Smooth muscle cell (in vitro differentiated cells): ENCODE measurements around the gene SLC12A8. TPM values are rescaled to one million over a fixed set of nuclear protein-coding genes. Genes with fewer than 3 reads are reported as not detected.

Experiments used
- DNase-seq: peaks from one replicate; lab custom pipeline; 2025; ENCODE audit not compliant: unreplicated experiment; lab: John Stamatoyannopoulos, UW
- H2AFZ ChIP-seq: fragments of 200-600 bp; sonication (generic); 2 replicates; pipeline ENCODE4 v1.6.0; 2016; ENCODE audit warnings: antibody characterized with exemption, low read depth, mild to moderate bottlenecking
- H3F3A ChIP-seq: fragments of 200-600 bp; sonication (generic); 2 replicates; pipeline ENCODE4 v1.6.0; 2017; ENCODE audit warnings: antibody characterized with exemption, low read depth
- H3K27ac ChIP-seq: fragments of 200-600 bp; sonication (generic); 2 replicates; pipeline ENCODE4 v1.5.1; 2016; ENCODE audit warnings: low read depth, mild to moderate bottlenecking
- H3K27me3 ChIP-seq: fragments of 200-600 bp; sonication (generic); 2 replicates; pipeline ENCODE4 v1.6.1; 2016; ENCODE audit warnings: low read depth, mild to moderate bottlenecking
- H3K36me3 ChIP-seq: fragments of 200-600 bp; sonication (generic); 2 replicates; pipeline ENCODE4 v1.5.1; 2016; ENCODE audit warnings: low read depth
- H3K4me1 ChIP-seq: fragments of 200-600 bp; sonication (generic); 2 replicates; pipeline ENCODE4 v1.5.1; 2016; ENCODE audit warnings: low read depth
- H3K4me2 ChIP-seq: fragments of 200-600 bp; sonication (generic); 2 replicates; pipeline ENCODE4 v1.6.0; 2016; ENCODE audit warnings: mild to moderate bottlenecking
- H3K4me3 ChIP-seq: fragments of 200-600 bp; sonication (generic); 2 replicates; pipeline ENCODE4 v1.5.1; 2016; ENCODE audit warnings: mild to moderate bottlenecking
- H3K79me2 ChIP-seq: fragments of 200-600 bp; sonication (generic); 2 replicates; pipeline ENCODE4 v1.6.0; 2016; ENCODE audit warnings: low read depth, mild to moderate bottlenecking
- H3K9ac ChIP-seq: fragments of 200-600 bp; sonication (generic); 2 replicates; pipeline ENCODE4 v1.6.0; 2016; ENCODE audit warnings: low read depth
- H3K9me3 ChIP-seq: fragments of 200-600 bp; sonication (generic); replicated peaks from 2 replicates; pipeline ENCODE4 v1.5.1; 2016; ENCODE audit warnings: low read depth
- H4K20me1 ChIP-seq: fragments of 200-600 bp; sonication (generic); 2 replicates; pipeline ENCODE4 v1.6.0; 2016; ENCODE audit warnings: low read depth
- CTCF ChIP-seq: fragments of 200-600 bp; sonication (generic); IDR thresholded peaks from 2 replicates; pipeline ENCODE4 v1.5.1; 2017; ENCODE audit warnings: borderline replicate concordance, mild to moderate bottlenecking, antibody characterized with exemption; ENCODE audit not compliant: insufficient read depth, poor library complexity, severe bottlenecking
- WGBS: methylation state at CpG from one replicate; pipeline ENCODE4 v1.1.7; 2016; ENCODE audit warnings: low lambda C conversion rate; 5-methylcytosine and 5-hydroxymethylcytosine counted together
- polyA plus RNA-seq: library from polyadenylated mRNA; unstranded; fragments of >200 nt; fragmentation: Nextera tagmentation; extraction: Ambion mirVana; gene quantifications from 2 replicates; pipeline ENCODE4 v1.2.1, GENCODE V29; 2016
- total RNA-seq: library from RNA; depleted of rRNA; stranded (reverse); fragments of >200 nt; gene quantifications from 2 replicates; pipeline ENCODE4 v1.2.3, GENCODE V29; 2014

SLC12A8 gene
- total and polyA plus RNA-seq, 2 experiments from 2014 or later, result 28.5 to 54.3 TPM

- Histone ChIP-seq H3K4me2 (no peak overlapping the region), H3K9ac (no peak overlapping the region), H3K27ac (no peak overlapping the region), H3K9me3 (no peaks in the 10 kb centered on the region), H2AFZ (no peak overlapping the region), H3K79me2 (no peaks in the 10 kb centered on the region), H3K27me3 (no peaks in the 10 kb centered on the region), H3K4me3 (no peak overlapping the region), H4K20me1 (peaks cover 18% of the 10 kb centered on the region), H3K36me3 (no peaks in the 10 kb centered on the region), H3F3A (no peaks in the 10 kb centered on the region), H3K4me1 (no peaks in the 10 kb centered on the region)
- no peak for DNase-seq
- TF ChIP-seq CTCF, result no peak
- 100% methylated on average over 1 of the region's 1 CpG for WGBS
Observed at GRCh38 chr3:125246237-125246636, 33.7 kb upstream of the SLC12A8 start.

- Histone ChIP-seq H3K4me2 (no peak overlapping the region), H3K79me2 (no peaks in the 10 kb centered on the region), H3K4me3 (no peak overlapping the region), H3F3A (no peaks in the 10 kb centered on the region), H3K9ac (no peak overlapping the region), H2AFZ (no peak overlapping the region), H3K27me3 (no peaks in the 10 kb centered on the region), H3K27ac (no peak overlapping the region), H3K4me1 (no peaks in the 10 kb centered on the region), H3K9me3 (no peaks in the 10 kb centered on the region), H4K20me1 (peaks cover 23% of the 10 kb centered on the region), H3K36me3 (no peaks in the 10 kb centered on the region)
- no peak for TF ChIP-seq CTCF
- no peak for DNase-seq
Observed at GRCh38 chr3:125245521-125245920, 33.0 kb upstream of the SLC12A8 start.

- H3K4me3 ChIP-seq, result no peak overlapping the region
- TF ChIP-seq CTCF, result no peak
- peaks cover 5% of the 10 kb centered on the region for H3F3A ChIP-seq
- no peak for DNase-seq
- no peaks in the 10 kb centered on the region for H3K79me2 ChIP-seq
- H3K27ac ChIP-seq, result no peak overlapping the region
- no peaks in the 10 kb centered on the region for H3K27me3 ChIP-seq
- H4K20me1 ChIP-seq, result peaks cover 7% of the 10 kb centered on the region
- no peaks in the 10 kb centered on the region for H3K36me3 ChIP-seq
- H3K9me3 ChIP-seq, result no peaks in the 10 kb centered on the region
- H3K4me2 ChIP-seq, result no peak overlapping the region
- no peak overlapping the region for H2AFZ ChIP-seq
- H3K9ac ChIP-seq, result no peak overlapping the region
- no peaks in the 10 kb centered on the region for H3K4me1 ChIP-seq
- 64% methylated on average over 4 of the region's 4 CpGs for WGBS
Observed at GRCh38 chr3:125240496-125240895, 27.9 kb upstream of the SLC12A8 start.

- Histone ChIP-seq H3K9ac (no peak overlapping the region), H3K9me3 (no peaks in the 10 kb centered on the region), H3K27me3 (no peaks in the 10 kb centered on the region), H3K36me3 (no peaks in the 10 kb centered on the region), H4K20me1 (peaks cover 7% of the 10 kb centered on the region), H3K4me2 (no peak overlapping the region), H2AFZ (no peak overlapping the region), H3K4me3 (no peak overlapping the region), H3F3A (peaks cover 5% of the 10 kb centered on the region), H3K79me2 (no peaks in the 10 kb centered on the region), H3K4me1 (no peaks in the 10 kb centered on the region), H3K27ac (no peak overlapping the region)
- no peak for DNase-seq
- WGBS, result 89% methylated on average over 3 of the region's 3 CpGs
- no peak for TF ChIP-seq CTCF
Observed at GRCh38 chr3:125239266-125239665, 26.7 kb upstream of the SLC12A8 start.
